Measurements from ENCODE around the gene TMEM51.

Gene TMEM51

GRCh38 chr1:15153184-15153841, at the start of gene TMEM51:
Gene TMEM51 (plus strand): TSS chr1:15153747. CDS start chr1:15215088, 61,341 bp downstream.
- peak; percentile 95 for DNase-seq (ENCODE audit: low spot score)

DNA sequence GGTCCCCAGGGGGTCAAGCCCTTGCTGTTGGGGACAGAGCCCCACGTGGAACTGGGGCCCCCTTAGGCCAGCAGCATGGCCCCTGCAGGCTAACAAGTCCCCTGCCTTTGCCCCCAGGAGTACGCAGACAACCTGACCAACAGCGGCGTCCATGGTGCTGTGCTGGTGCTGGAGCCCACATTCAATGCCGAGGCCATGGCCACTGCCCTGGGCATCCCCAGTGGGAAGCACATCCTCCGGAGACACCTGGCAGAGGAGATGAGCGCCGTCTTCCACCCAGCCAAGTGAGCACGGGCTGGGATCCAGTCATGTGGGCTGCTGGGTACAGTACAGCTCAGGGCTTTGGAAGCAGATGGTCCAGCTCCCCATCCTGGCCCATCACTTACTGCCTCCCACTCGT, 49.6 kb upstream of the TMEM51 start:
- no peak for DNase-seq (ENCODE audit: low spot score)

DNA sequence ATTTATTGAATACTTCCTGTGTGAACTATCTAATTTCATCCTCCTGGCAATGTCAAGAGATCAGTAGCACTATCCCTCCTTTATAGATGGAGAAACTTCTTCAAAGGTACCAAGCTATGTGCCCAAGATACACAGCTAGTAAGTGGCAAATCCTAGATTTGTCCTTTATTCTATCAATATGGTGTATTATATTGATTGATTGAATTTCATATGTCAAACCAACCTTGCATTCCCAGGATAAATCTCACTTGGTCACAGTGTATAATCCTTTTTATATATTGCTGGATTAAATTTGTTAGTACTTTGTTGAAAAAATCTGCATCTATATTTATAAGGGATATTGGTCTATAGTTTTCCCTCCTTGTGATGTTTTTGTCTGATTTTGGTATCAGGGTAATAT, 48.8 kb upstream of the TMEM51 start:
- no peak for DNase-seq (ENCODE audit: low spot score)

- no peak for DNase-seq (ENCODE audit: low spot score)
Measured at GRCh38 chr1:15106608-15107007, 46.9 kb upstream of the TMEM51 start.

DNA sequence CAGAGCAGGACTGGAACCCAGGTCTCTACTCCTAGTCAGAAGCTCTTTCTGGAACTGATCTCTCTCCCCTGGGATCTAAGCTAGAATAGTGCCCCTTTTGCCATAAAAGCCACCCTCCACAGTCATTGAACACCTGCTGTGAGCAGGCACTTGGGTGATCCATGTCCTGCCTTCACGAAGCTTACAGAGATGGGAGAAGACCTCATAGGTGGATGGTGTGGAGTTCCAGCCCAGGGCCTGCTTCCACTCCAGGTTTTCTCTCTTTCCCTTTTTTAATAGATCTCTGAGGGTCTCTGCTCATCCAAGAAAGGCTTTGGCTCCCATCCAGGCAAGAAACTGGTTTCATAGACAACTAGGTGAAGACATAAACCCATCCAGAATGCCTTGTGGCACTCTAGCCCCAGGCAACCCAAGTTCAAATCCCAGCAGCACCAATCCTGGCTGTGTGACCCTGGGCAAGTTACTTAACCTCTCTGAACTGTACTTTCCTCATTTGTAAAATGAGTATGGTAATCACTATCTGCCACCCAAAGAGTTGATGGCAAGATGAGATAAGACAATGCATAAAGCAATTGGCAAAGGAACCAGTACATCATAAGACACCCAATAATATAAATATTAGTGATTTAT, 46.4 kb upstream of the TMEM51 start:
- no peak for DNase-seq (ENCODE audit: low spot score)

DNA sequence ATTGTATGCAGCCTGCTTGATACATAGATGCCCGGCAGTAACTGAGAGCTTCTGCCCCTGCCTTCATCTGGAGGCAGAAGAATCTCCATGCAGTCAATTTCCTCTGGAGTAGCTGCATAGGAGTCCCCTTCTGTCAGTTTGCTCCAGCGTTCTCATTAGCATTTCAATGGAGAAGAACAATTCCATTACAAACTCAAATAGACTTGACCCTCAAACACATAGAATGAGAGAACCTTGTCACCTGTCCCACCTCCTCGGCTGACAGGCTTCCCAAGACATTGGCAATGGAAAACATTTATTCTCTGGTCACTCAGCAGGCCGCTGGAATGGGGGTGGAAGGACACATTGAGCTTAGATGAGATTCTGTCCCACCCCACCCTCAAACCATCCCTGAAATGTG, 45.6 kb upstream of the TMEM51 start:
- no peak for DNase-seq (ENCODE audit: low spot score)

DNA sequence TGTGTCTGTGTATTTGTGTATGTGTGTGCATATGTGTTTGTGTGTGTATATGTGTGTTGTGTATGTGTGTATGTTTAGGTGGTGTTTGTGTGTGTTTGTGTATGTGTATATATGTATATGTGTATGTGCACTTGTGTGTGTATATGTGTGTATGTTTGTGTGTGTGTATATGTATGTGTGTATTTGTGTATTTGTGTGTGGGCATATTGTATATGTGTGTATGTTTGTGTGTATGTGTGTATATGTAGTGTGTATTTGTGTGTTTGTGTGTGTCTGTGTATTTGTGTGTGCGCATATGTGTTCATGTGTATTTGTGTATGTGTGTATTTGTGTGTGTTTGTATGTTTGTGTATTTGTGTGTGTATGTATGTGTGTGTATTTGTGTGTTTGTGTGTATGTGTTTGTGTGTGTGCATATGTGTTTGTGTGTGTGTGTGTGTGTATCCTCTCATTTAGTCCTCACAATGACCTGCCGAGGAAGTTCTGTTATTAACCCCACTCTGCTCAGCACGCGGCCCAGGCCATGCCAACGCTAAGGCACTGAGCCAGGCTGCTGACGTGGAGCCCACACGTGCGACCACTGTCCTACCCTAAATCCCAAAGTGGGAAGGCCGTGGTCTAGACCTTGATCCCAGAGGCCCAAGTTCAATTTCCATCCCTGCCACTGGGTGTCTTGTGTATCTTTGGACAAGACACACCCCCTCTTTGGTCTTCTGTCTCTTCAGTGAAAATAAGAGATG, 43.2 kb upstream of the TMEM51 start:
- DNase-seq (ENCODE audit: low spot score), result no peak

DNA sequence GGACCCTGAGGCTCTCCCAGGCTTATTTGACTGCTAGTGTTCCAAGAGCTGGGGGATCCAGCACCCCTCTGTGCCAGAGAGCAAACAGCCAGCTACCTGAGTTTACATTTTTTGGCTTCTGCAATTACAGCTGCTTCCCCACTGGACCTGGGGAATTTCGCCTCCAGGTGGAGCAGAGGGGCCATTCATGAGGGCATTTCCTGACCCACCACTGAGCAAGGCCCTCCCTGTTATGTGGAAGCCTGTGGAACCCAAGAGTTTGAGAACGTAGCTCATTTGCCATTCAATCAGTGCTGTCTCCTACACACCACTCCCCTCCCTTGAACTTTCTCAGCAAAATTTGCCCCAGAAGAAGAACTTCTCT, 42.7 kb upstream of the TMEM51 start:
- DNase-seq (ENCODE audit: low spot score), result peak; percentile 61

GRCh38 chr1:15113146-15113545, 40.4 kb upstream of the TMEM51 start:
- no peak for DNase-seq (ENCODE audit: low spot score)

DNA sequence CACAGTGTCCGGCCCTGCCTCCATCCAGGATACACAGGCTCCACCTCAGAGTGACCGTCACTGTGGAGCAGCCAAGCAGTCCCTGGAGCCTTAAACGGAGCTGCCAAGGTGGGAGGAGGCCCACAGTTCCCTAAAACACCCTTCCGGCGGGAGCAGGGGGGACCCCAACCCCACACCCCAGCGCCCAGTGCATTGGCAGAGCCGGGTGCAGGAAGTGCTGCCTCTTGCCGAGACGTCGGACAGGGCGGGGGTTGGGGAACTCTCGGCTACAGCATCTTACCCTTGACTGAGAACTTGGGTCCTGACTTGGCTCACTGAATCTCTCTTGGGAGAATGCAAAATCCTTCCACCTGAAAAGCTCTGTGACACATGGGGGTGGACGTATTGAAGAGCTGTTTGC, 38.7 kb upstream of the TMEM51 start:
- no peak for DNase-seq (ENCODE audit: low spot score)

GRCh38 chr1:15115542-15116330, 37.8 kb upstream of the TMEM51 start:
- no peak for DNase-seq (ENCODE audit: low spot score)

DNA sequence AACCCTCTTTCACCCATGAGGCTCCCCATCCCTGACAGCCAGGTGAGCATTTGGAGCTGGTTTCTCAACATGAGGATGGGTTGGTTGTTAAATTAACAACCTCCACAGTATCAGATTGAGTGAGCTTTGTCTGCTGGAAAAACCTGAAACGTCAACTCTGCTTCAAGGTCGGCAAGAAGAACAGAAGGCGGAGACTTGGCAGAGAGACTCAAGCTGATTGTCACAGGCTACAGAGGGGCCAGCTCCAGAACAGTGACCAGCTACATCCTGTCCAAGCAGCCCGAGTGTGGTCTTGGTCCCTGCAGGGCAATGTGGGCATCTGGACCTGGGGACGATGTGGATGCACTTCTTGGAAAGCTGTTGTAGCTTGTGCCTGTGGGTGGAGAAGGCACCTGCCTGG, 36.6 kb upstream of the TMEM51 start:
- DNase-seq (ENCODE audit: low spot score), result no peak

DNA sequence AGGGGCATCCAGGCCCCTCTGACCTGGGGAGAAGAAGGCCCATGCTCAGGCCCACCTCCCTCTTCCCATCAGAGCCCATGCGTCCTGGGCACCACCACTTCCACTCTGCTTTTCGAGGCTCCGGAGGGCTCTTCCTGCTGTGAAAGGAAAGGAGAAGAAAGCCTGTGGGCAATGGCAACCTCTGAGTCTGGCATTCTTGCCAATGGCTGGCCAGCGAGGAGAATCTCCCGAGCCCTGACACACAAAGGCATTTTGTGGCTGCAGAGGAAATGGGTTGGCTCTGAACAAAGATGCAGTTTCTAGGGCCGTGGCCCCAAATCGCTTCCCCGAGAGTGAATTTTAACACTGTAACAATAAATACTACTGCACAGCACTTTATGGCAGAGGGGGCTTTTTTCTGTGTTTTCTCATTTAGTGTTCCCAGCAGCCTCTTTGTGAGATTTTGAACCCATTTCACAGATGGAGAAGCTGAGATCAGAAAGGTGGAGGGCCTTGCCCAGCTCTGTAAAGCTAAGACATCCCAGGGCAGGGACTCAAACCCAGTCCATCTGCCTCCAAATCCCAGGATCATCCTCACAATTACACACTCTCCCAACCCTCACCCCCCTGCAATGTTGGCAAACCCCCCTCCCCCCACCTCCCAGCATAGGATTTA, 35.7 kb upstream of the TMEM51 start:
- DNase-seq (ENCODE audit: low spot score), result no peak

DNA sequence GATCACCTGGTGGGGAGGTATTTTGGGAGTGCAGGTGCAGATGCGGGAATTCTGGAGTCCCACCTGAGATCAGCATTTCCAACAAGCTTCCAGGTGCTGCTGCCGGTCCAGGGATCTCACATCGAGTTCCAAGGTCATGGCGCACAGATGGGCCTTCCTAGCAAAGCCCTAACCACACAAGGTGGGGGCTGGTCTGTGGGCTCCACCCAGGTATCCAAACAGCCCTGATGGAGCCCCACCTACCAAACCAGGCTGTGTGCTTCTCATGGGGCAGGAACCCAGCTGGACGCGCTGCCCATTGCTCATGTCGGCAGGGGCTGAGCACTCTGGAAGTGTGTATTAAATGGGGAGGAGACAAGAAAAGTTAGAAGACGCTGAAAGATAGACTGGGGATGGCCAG, 35.0 kb upstream of the TMEM51 start:
- DNase-seq (ENCODE audit: low spot score), result no peak

DNA sequence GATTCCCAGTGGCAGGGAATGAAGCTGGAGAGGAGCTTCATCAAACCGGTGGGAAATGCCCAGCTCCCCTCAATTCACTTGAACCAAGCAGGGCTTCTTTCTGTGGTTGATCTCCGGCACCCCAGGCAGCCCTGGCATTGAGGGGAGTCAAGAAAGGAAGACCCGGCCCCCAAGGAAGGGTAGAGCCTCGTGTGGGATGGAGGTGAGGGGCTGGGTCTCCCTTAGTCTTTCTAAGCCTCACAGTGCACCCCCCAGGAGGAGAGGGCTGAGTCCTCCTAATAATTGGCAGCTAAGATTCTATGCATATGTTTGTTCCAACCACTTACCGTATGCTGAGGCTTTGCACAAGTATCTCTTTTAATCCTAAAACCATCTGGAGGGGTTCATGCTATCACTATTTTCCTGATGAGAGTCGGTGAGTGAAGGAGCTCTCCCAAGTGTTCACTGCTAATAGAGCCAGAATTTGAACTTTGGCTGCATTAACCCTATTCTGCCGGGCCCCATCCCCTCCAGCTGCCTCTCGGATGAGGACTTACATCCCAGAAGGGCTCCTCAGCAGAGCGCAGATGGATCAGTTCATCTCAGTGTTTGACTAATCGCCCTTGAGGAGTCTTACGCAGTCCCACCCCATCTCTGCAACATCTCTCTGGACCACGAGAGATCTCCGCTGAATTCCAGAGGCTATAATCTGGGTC, 33.1 kb upstream of the TMEM51 start:
- DNase-seq (ENCODE audit: low spot score), result no peak

GRCh38 chr1:15122331-15122730, 31.2 kb upstream of the TMEM51 start:
- DNase-seq (ENCODE audit: low spot score), result no peak

DNA sequence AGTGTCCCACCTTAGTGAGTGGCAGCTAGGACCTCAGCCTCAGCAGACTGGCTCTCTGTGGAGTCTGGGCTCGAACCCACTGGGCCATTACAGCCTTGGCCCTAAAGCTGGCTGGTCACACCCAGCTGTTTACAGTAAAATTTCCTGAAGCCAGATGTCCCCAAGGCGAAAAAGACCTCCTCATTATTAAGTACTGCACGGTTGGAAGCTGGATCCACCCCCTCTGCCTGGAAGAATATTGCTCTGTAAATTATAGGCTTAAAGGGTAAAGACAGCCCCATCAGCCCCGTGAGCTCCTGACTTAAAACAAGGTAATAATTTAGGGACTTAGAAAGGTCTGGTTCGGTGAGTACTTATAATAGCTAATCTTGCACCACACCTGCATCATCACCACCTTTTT, 30.3 kb upstream of the TMEM51 start:
- DNase-seq (ENCODE audit: low spot score), result no peak

- DNase-seq (ENCODE audit: low spot score), result no peak
Measured at GRCh38 chr1:15123925-15124324, 29.6 kb upstream of the TMEM51 start.

DNA sequence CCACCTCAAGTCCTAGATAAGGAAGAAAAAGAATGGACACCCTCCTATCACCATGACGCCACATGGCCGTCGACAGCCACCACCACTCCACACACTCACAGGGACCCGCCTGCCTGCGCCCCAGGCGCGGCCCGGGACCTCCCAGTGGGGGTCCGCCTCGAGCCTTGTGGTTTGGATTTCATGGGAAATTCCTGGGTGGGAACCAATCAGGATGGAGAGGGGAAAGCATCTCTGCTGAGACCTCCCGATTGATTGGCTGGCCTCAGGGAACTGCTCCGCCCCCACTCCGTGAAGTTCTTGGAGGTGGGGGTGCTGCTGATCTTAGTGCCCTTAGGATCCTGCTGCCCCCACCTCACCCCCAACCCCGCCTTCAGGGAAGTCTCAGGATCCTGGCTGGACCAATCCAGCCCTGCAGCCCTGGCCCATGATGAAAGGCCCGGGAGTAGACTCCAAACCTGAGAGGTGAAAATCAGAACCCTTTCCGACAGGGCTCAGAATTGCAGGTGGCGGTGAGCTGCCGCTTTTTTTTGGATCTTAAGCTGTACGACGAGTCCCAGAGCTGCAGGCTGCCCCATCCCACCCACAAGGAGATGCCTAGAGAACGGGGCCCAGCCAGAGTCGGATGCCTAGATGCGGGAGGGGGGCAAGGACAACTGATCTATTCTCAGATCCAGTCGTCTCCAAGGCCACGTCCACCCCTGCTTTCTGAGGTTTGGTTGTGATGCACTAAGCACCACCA, 29.0 kb upstream of the TMEM51 start:
- peak; percentile 77 for DNase-seq (ENCODE audit: low spot score)

DNA sequence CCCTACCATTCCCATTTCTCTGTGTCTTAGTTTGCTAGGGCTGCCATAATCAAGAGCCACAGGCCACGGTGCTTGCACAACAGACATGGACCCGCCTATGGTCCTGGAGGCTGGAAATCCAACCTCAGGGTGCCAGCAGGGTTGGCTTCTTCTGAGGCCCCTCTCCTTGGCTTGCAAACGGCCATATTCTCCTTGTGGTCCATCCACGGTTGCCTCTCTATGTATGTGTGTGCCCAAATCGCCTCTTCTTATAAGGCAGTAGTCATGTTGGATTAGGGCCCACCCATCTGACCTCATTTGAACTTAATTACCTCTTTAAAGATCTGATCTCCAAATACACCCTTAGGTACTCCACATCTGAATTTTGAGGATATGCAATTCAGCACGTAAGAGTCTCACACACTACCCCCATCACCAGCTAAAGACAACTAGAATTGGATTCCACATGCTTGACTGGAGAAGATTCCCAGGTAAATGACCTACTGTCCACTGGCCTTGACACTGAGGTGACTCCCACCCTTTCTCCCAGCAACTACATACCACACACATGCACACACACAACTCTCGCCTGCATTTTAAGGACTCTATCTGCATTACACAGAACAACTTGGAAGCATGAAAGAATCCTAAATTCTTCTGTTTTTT, 28.3 kb upstream of the TMEM51 start:
- no peak for DNase-seq (ENCODE audit: low spot score)
